GM12874 (cell line): ENCODE results near the gene CHD5.

Experiments
- CTCF ChIP-seq: IDR thresholded peaks from 2 replicates; pipeline ENCODE4 v1.5.1; 2011; ENCODE audit warnings: low read depth, mild to moderate bottlenecking, control low read depth, low read length, moderate library complexity; ENCODE audit not compliant: insufficient read depth

The CHD5 gene

DNA sequence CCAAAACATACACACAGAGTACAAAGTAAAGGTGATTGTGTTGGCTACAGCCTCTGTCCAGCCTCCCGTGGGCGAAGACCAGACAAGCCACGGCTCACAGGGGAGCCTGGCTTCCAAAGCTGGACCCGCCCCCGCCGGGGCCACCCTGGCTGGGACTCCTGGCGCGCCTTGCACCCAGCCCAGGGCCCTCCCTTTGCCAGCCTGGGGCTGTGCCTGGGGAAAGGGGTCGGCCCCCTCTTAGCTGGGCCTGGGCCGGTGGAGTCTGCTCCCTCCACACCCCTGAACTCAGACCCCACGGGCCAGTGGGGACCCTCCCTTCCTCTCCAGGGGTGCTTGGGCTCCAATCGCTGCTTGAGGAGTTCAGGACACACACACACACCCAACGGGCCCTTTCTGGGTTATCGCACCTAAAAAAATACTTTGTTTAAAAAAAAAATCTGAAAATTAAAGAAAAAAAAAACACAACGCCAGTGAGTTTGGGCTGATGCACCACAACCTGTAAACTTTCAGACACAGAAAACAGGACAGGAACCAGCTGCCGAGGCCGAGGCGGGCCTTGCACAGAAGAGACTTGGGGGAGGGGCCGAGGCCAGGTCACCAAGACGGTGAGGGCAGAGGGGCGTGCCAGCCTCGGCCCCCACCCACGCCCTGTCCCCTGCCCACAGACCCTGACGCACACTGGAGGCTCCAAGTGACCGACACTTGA lies 78.1 kb downstream of the CHD5 start:
- no peak for TF ChIP-seq CTCF

GRCh38 chr1:6100861-6101783 lies 79.0 kb downstream of the CHD5 start:
- no peak for TF ChIP-seq CTCF

DNA sequence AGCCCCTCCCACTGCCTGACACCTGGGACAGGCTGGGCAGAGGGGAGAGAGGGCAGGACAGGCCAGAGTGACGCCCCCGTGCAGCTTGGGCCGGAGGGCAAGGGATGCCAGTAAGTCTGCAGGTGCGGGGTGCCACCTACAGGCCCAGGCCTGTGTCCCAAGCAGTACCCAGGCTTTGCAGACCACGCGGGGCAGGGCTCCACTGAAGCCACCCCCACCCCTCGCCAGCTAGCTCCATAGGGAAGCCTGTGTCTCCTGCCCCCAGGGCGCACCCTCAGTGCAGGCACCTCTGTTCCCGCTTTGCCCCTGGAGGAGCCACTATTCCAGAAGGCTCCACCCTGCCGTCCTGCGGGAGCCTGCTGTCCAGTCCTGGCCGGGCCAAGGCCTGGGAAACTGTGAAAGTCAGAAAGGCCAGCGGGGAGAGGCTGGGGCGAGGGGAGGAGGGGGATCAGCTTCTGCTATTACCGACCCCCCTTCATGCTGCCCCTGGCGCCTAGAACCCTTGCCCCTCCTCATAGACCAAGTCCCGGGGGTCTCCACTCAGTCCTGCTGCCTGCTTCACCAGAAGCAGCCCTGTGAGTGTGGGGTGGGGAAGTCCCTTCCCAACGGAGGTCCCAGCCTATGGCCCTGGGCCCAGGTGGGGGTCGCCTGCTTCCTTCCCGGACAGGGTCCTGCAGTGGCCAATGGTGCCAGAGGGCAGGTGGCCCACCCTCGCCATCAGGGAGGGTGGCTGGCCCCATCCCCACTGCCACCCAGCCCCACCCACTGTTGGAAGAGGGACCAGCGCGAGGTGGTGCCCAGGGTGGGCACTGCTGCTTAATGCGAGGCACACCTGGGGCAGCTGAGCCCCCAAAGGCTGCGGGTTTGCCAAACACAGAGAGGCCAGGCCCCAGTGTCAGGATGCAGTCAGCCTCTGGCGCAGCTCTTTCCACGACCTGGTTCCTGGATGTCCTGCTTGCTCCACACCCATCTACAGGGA lies 80.0 kb downstream of the CHD5 start:
- 0 out of 2 replicates have a peak, but pooled peaks have one; percentile 12 for TF ChIP-seq CTCF

DNA sequence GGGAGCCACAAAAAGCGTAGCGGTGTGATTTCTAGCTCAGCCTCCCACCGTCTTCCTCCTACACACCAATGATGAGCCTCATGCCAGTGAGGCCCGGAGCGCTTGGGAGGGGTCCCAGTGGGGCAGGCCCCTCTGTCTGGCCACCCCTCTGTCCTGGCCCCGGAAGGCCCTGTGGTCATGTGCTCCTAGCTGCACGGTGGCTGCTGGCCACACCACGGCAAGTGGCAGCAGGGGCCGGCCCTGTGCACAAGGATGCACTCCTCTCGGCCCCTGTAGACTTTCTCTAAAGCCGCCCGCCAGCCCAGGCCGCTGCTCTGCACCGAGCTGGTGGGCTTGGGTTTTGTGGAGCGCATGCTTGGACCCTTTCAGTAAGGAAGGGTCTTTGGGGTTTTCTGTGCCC lies 80.8 kb downstream of the CHD5 start:
- no peak for TF ChIP-seq CTCF

GRCh38 chr1:6098303-6099215 lies 81.6 kb downstream of the CHD5 start:
- TF ChIP-seq CTCF: no peak

- TF ChIP-seq CTCF: no peak
Observed at GRCh38 chr1:6097824-6098223, 82.3 kb downstream of the CHD5 start.
